Vagina (tissue), 2 donors: ENCODE measurements around the gene POFUT1. TPM values are rescaled to one million over a fixed set of nuclear protein-coding genes. Genes with fewer than 3 reads are reported as not detected.

Experiments used
- DNase-seq, 2 donors: peaks; one replicate each; pipeline ENCODE4 v3.0.0-alpha.2; 2017; ENCODE audit errors: extremely low spot score in 2 of 2
- H3K27ac ChIP-seq: fragments of 200-600 bp; sonication (generic); one replicate; pipeline ENCODE4 v1.5.1; 2019
- H3K27me3 ChIP-seq: fragments of 200-600 bp; sonication (generic); one replicate; pipeline ENCODE4 v1.5.1; 2019
- H3K36me3 ChIP-seq, 2 donors: fragments of 200-600 bp; sonication (generic); one replicate each; pipeline ENCODE4 v1.5.1; 2017 to 2019
- H3K4me1 ChIP-seq: fragments of 200-600 bp; sonication (generic); one replicate; pipeline ENCODE4 v1.5.1; 2019
- H3K4me3 ChIP-seq, 2 donors: fragments of 200-600 bp; sonication (generic); 1 replicate in 1 of 2; 2 replicates in 1 of 2; pipeline ENCODE4 v1.5.1; 2016 to 2019
- H3K9me3 ChIP-seq: fragments of 200-600 bp; sonication (generic); one replicate; pipeline ENCODE4 v1.5.1; 2019
- POLR2A ChIP-seq, 2 donors: fragments of 450-650 bp; IDR thresholded peaks; one replicate each; pipeline ENCODE4 v1.6.1; 2017; ENCODE audit warnings: antibody characterized with exemption in 2 of 2, mild to moderate bottlenecking in 2 of 2, moderate library complexity in 2 of 2
- POLR2AphosphoS5 ChIP-seq, 2 donors: sonication (generic); formaldehyde crosslinking; IDR thresholded peaks; one replicate each; pipeline ENCODE4 v1.9.0; 2017; ENCODE audit warnings: antibody characterized with exemption in 2 of 2, mild to moderate bottlenecking in 2 of 2, low read depth in 1 of 2; ENCODE audit not compliant: insufficient read depth in 1 of 2
- intact Hi-C: fragments of 100-400 bp; cut with DNase I; formaldehyde crosslinking; loops from one replicate; pipeline ENCODE4 v1.15.1; 2023
- total RNA-seq: library from RNA; depleted of rRNA; stranded (reverse); fragments of >200 nt; gene quantifications from one replicate; pipeline ENCODE4 v1.2.3, GENCODE V29; 2016
- TF ChIP-seq, protein P1 (sequence below), 3 experiments: fragments of 450-650 bp in 2 of 3; fragments of 200-600 bp in 1 of 3; sonication (generic) in 1 of 3; IDR thresholded peaks; one replicate each; pipeline ENCODE4 v1.5.1; 2017 to 2019; ENCODE audit warnings: antibody characterized with exemption in 3 of 3, mild to moderate bottlenecking in 2 of 3, moderate library complexity in 2 of 3

Gene POFUT1
- total RNA-seq, 1 donor from 2014 or later: 27.7 TPM

DNA sequence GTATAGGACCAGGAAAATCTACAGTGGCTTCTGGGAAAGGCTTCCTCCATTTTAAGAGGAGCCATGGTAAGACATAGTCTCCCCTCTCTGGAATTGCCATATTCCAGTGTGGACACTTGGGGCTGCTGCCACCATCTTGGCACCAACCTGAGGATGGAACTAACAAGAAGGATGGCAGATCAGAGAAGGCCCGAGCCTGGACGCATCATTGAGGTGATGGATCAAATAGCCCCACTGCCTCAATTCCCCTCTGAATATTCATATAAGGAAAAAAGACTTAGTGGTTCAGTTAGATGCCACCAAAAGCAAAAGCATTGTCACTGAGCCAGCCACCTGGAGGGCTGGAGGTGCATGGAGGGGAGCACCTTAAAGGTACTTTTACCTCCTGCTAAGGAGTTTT is 26.1 kb upstream of the POFUT1 start:
- no peak for DNase-seq
- no peaks in the 10 kb centered on the region for H3K36me3 ChIP-seq
- intact Hi-C loops: no loop called here
- no peak overlapping the region for H3K4me3 ChIP-seq
- no peaks in the 10 kb centered on the region for H3K4me1 ChIP-seq
- H3K27me3 ChIP-seq: no peaks in the 10 kb centered on the region
- no peak overlapping the region for H3K27ac ChIP-seq
- TF ChIP-seq, protein P1, sequence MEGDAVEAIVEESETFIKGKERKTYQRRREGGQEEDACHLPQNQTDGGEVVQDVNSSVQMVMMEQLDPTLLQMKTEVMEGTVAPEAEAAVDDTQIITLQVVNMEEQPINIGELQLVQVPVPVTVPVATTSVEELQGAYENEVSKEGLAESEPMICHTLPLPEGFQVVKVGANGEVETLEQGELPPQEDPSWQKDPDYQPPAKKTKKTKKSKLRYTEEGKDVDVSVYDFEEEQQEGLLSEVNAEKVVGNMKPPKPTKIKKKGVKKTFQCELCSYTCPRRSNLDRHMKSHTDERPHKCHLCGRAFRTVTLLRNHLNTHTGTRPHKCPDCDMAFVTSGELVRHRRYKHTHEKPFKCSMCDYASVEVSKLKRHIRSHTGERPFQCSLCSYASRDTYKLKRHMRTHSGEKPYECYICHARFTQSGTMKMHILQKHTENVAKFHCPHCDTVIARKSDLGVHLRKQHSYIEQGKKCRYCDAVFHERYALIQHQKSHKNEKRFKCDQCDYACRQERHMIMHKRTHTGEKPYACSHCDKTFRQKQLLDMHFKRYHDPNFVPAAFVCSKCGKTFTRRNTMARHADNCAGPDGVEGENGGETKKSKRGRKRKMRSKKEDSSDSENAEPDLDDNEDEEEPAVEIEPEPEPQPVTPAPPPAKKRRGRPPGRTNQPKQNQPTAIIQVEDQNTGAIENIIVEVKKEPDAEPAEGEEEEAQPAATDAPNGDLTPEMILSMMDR (IDR thresholded peaks at IDR 0.05): no peak
- TF ChIP-seq POLR2AphosphoS5 (IDR thresholded peaks at IDR 0.05; ENCODE audit: insufficient read depth in 1 of 2, low read depth in 1 of 2): no peak
- TF ChIP-seq POLR2A (IDR thresholded peaks at IDR 0.05): no peak
- H3K9me3 ChIP-seq: no peaks in the 10 kb centered on the region

DNA sequence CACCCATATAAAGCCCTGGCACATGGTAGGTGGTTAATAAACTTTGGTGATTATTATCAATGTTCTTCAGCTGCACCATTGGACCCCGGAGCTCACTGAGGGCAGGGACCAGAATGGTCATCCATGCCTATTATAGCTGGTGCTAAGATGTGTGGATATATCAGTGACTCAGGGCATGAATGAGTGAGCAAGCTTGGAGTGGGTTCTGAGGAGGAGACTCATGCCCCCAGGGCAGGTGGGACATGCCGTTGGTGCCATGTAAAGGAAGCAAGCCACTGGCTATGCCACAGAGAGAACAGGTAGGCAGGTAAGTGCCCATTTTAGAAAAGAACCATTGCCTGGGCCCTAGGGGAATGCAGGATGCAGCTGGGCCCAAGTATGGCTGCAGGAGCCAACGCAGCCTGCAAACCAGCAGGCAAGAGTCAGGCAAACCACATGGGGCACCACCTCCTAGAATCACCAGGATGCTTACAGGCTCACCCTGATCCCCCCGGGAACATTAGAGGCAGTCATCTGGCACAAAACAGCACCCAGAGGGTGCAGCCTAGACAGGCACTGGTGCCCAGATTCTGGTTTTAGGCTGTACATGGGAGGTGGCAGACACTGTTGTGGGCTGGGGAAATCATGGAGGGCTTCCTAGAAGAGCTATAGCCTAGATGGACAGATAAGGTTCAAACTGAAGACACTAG is 23.6 kb upstream of the POFUT1 start:
- H3K27me3 ChIP-seq: no peaks in the 10 kb centered on the region
- H3K36me3 ChIP-seq: no peaks in the 10 kb centered on the region
- DNase-seq: no peak
- H3K4me1 ChIP-seq: peaks cover 13% of the 10 kb centered on the region
- H3K27ac ChIP-seq: no peak overlapping the region
- TF ChIP-seq, protein P1 (IDR thresholded peaks at IDR 0.05): no peak
- no peak for TF ChIP-seq POLR2AphosphoS5 (IDR thresholded peaks at IDR 0.05; ENCODE audit: insufficient read depth in 1 of 2, low read depth in 1 of 2)
- no peak for TF ChIP-seq POLR2A (IDR thresholded peaks at IDR 0.05)
- no peaks in the 10 kb centered on the region for H3K9me3 ChIP-seq
- no peak overlapping the region for H3K4me3 ChIP-seq
- intact Hi-C loops: no loop called here

DNA sequence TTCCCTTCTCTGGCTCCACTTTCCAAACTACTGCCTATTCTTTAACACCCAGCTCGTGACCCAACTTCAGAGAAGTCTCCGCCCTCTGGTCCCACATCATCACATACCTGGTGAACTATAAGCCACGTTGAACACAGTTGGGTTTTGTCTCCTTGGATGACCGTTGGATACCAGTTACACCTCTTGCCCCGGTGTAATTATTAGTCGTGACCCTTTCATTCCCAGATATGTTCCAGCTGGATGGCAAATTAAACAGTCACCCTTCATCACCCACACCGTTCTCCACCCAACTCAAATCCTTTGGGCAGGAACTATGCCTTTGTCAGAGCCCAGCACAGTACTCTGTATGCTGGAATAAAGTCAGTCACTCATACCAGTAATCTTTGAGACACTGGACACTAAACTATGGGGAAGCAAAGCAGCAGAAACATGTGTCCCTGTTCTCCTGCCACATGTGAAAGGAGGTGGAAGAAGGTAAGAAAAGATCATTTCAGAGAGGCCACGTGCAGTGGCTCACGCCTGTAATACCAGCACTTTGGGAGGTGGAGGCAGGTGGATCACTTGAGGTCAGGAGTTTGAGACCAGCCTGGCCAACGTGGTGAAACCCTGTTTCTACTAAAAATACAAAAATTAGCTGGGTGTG is 22.6 kb upstream of the POFUT1 start:
- H3K27ac ChIP-seq: no peak overlapping the region
- H3K36me3 ChIP-seq: no peaks in the 10 kb centered on the region
- intact Hi-C loops: no loop called here
- no peak for DNase-seq
- H3K4me1 ChIP-seq: peaks cover 19% of the 10 kb centered on the region
- no peak overlapping the region for H3K4me3 ChIP-seq
- TF ChIP-seq POLR2AphosphoS5 (IDR thresholded peaks at IDR 0.05; ENCODE audit: insufficient read depth in 1 of 2, low read depth in 1 of 2) (no peak), POLR2A (IDR thresholded peaks at IDR 0.05) (no peak)
- TF ChIP-seq, protein P1 (IDR thresholded peaks at IDR 0.05): no peak
- H3K9me3 ChIP-seq: no peaks in the 10 kb centered on the region
- H3K27me3 ChIP-seq: no peaks in the 10 kb centered on the region

DNA sequence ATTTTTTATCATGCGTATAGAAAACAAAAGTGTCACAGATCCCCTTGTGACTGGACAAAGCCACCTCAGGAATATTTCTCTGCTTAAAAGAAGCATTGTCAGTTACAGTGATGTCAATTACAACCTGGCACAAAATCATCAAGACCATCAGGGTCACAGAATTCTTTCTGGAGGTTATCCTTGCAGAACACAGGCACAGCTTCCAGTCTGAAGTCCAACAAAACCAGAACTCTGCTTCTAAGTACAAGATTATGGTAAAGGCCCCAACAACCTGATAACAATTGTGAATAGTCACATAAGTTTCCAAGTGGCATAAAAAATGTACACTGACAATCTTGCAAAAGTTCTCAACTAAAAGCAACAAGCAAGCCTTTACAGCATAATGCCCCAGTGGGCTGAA is 21.2 kb upstream of the POFUT1 start:
- Histone ChIP-seq H3K4me3 (no peak overlapping the region), H3K27me3 (no peaks in the 10 kb centered on the region), H3K9me3 (no peaks in the 10 kb centered on the region), H3K4me1 (peaks cover 25% of the 10 kb centered on the region), H3K27ac (no peak overlapping the region), H3K36me3 (no peaks in the 10 kb centered on the region)
- TF ChIP-seq, protein P1 (IDR thresholded peaks at IDR 0.05): no peak
- TF ChIP-seq POLR2A (IDR thresholded peaks at IDR 0.05) (no peak), POLR2AphosphoS5 (IDR thresholded peaks at IDR 0.05; ENCODE audit: insufficient read depth in 1 of 2, low read depth in 1 of 2) (no peak)
- intact Hi-C loops: no loop called here
- DNase-seq: no peak
